Endothelial cell of umbilical vein (primary cell): ENCODE measurements around the gene SVIP. TPM values are rescaled to one million over a fixed set of nuclear protein-coding genes. Genes with fewer than 3 reads are reported as not detected.
A peak's percentile ranks its signal among the peaks of the same experiment; 100 is the strongest.

Experiments used
- BruUV-seq: library from RNA; stranded (reverse); fragments of 400-500 nt; replicated peaks from 2 replicates; lab custom pipeline; 2021; lab: Mats Ljungman, UMichigan
- CTCF ChIA-PET: fragments of 300-600, 350-600 bp; sonication (Branson Sonifier 250); formaldehyde crosslinking; loops from one replicate; lab custom pipeline; 2021; ENCODE audit warnings: antibody characterized with exemption, inconsistent platforms; lab: Charles Lee
- POLR2A ChIA-PET: fragments of 300-600, 350-600 bp; sonication (Branson Sonifier 250); formaldehyde crosslinking; loops from one replicate; lab custom pipeline; 2021; ENCODE audit warnings: antibody characterized with exemption, inconsistent platforms; lab: Charles Lee
- DNase-seq: peaks from one replicate; pipeline ENCODE4 v3.0.0-alpha.2; 2011; ENCODE audit warnings: low read depth, low spot score
- FAIRE-seq: peaks from 2 replicates; lab custom pipeline; 2011; peaks lifted over from hg19 to GRCh38; lab: Jason Lieb, UNC
- H2AFZ ChIP-seq: 2 replicates; pipeline ENCODE4 v1.6.0; 2012; ENCODE audit warnings: low read depth, low read length, control low read depth, inconsistent platforms
- H3K27ac ChIP-seq: 2 replicates; pipeline ENCODE4 v1.5.1; 2011; ENCODE audit warnings: low read depth, mild to moderate bottlenecking, control low read depth, low read length, moderate library complexity; ENCODE audit not compliant: insufficient read depth
- H3K27me3 ChIP-seq, 2 experiments: 2 replicates each; pipeline versions ENCODE4 v1.6.0 to v1.6.1; 2011; ENCODE audit warnings: low read length in 2 of 2, mixed read lengths in 1 of 2; ENCODE audit not compliant: control insufficient read depth in 2 of 2, insufficient read depth in 2 of 2
- H3K36me3 ChIP-seq, 2 experiments: 2 replicates in 1 of 2; 3 replicates in 1 of 2; pipeline ENCODE4 v1.5.1; 2011; ENCODE audit warnings: low read length in 2 of 2, mild to moderate bottlenecking in 1 of 2, moderate library complexity in 1 of 2; ENCODE audit not compliant: control insufficient read depth in 2 of 2, insufficient read depth in 2 of 2; ENCODE audit errors: extremely low read depth in 1 of 2
- H3K4me1 ChIP-seq: 3 replicates; pipeline ENCODE4 v1.5.1; 2011; ENCODE audit warnings: mild to moderate bottlenecking, low read length; ENCODE audit not compliant: control insufficient read depth, insufficient read depth; ENCODE audit errors: extremely low read depth
- H3K4me2 ChIP-seq: 2 replicates; pipeline ENCODE4 v1.6.1; 2011; ENCODE audit warnings: low read length, control low read depth, mixed read lengths; ENCODE audit not compliant: insufficient read depth
- H3K4me3 ChIP-seq, 3 experiments: fragments of 200-600 bp in 1 of 3; sonication (generic), shearing (Covaris generic) in 1 of 3; replicated peaks in 1 of 3; 2 replicates each; pipeline ENCODE4 v1.5.1; 2011 to 2016; ENCODE audit warnings: control low read depth in 3 of 3, low read length in 3 of 3, mild to moderate bottlenecking in 2 of 3, inconsistent platforms in 1 of 3, low read depth in 1 of 3, moderate library complexity in 1 of 3; ENCODE audit not compliant: insufficient read depth in 1 of 3
- H3K79me2 ChIP-seq: 2 replicates; pipeline ENCODE4 v1.6.0; 2012; ENCODE audit warnings: low read length, inconsistent platforms; ENCODE audit not compliant: control insufficient read depth, insufficient read depth
- H3K9ac ChIP-seq: replicated peaks from 2 replicates; pipeline ENCODE3; 2011; ENCODE audit warnings: low read length, control low read depth; ENCODE audit not compliant: insufficient read depth; ENCODE audit errors: extremely low read depth
- H3K9me1 ChIP-seq: replicated peaks from 3 replicates; pipeline ENCODE4 v1.6.0; 2011; ENCODE audit warnings: mild to moderate bottlenecking, low read length; ENCODE audit not compliant: control insufficient read depth, insufficient read depth; ENCODE audit errors: extremely low read depth
- H3K9me3 ChIP-seq: replicated peaks from 2 replicates; pipeline ENCODE4 v1.5.1; 2012; ENCODE audit warnings: low read length, inconsistent platforms; ENCODE audit not compliant: control insufficient read depth, insufficient read depth
- H4K20me1 ChIP-seq: replicated peaks from 2 replicates; pipeline ENCODE3; 2011; ENCODE audit warnings: mild to moderate bottlenecking, low read length; ENCODE audit not compliant: control insufficient read depth, insufficient read depth; ENCODE audit errors: extremely low read depth
- FOS ChIP-seq: IDR thresholded peaks from 2 replicates; pipeline ENCODE4 v1.6.1; 2011; ENCODE audit warnings: mild to moderate bottlenecking, low read length, moderate library complexity, borderline replicate concordance; ENCODE audit not compliant: insufficient read depth
- GATA2 ChIP-seq: IDR thresholded peaks from 2 replicates; pipeline ENCODE4 v1.7.0; 2011; ENCODE audit warnings: low read depth, mild to moderate bottlenecking, moderate library complexity, mixed read lengths, low read length; ENCODE audit not compliant: insufficient read length, insufficient read depth
- JUN ChIP-seq: IDR thresholded peaks from 2 replicates; pipeline ENCODE4 v1.6.1; 2011; ENCODE audit warnings: borderline replicate concordance, low read depth; ENCODE audit not compliant: insufficient read length, insufficient read depth
- POLR2A ChIP-seq: IDR thresholded peaks from 2 replicates; pipeline ENCODE4 v1.6.1; 2012; ENCODE audit warnings: low read depth, mild to moderate bottlenecking, control low read depth, low read length
- POLR2AphosphoS5 ChIP-seq: IDR thresholded peaks from 2 replicates; pipeline ENCODE4 v1.6.1; 2012; ENCODE audit warnings: low read depth, mild to moderate bottlenecking, control low read depth, low read length, moderate library complexity; ENCODE audit not compliant: insufficient read depth
- dilution Hi-C: fragments of 300-500 bp; cut with MboI; formaldehyde crosslinking; loops from one replicate; pipeline ENCODE4 v1.15.0; 2019; ENCODE audit warnings: low sequenced_read_pairs; ENCODE audit not compliant: extremely low pct_ligation_motif_present
- intact Hi-C: fragments of 100-400 bp; cut with micrococcal nuclease; formaldehyde crosslinking; loops from one replicate; pipeline ENCODE4 v1.10.0; 2022
- polyA plus RNA-seq, 4 experiments: library from polyadenylated mRNA; depleted of rRNA in 3 of 4; stranded (reverse) in 3 of 4; unstranded in 1 of 4; fragments of >200 nt; gene quantifications; 2 replicates each; pipeline versions ENCODE4 v1.2.1 to v1.2.3, GENCODE V29; 2011 to 2012; ENCODE audit warnings: missing spikeins in 1 of 4
- total RNA-seq: library from RNA; stranded (reverse); gene quantifications from 2 replicates; pipeline ENCODE4 v1.2.3, GENCODE V29; 2021
- TF ChIP-seq, protein P1 (sequence below), 2 donors: IDR thresholded peaks; 1 replicate in 1 of 2; 2 replicates in 1 of 2; pipeline ENCODE4 v1.5.1; 2011; ENCODE audit warnings: low read length in 2 of 2, mild to moderate bottlenecking in 2 of 2, moderate library complexity in 2 of 2, control low read depth in 1 of 2, inconsistent platforms in 1 of 2, low read depth in 1 of 2; ENCODE audit not compliant: insufficient read depth in 1 of 2; ENCODE audit errors: extremely low read depth in 1 of 2
- TF ChIP-seq, protein P2 (sequence below): IDR thresholded peaks from 2 replicates; pipeline ENCODE4 v1.6.1; 2011; ENCODE audit not compliant: insufficient read depth, insufficient read length

The SVIP gene
- total and polyA plus RNA-seq, 2 donors (not counting 3 experiments of a cell fraction or from before 2014, with no cell fraction given), result 4.6 to 69.5 TPM

DNA sequence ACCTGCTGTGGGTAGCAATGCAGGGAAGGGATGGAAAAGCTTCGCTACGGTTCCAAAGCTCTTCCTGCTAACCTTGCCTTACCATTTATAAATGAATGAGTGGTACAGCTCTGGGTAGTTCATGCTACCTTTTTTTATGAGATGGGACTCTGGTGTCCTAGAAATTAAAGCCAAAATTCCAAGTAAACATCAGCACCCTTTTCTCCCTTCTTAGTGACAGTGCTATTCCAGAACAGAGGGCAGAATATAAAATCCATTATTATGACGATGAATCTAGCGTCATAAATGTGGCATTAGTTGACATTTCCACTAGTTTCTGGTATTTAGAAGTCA lies 447 bp upstream of the SVIP start:
- Histone ChIP-seq H3K4me2 (peak overlapping the region; percentile 69), H3K9ac (no peak overlapping the region), H3K9me1 (no peaks in the 10 kb centered on the region), H3K27me3 (no peaks in the 10 kb centered on the region), H2AFZ (no peak overlapping the region), H3K79me2 (peaks cover 17% of the 10 kb centered on the region), H3K4me1 (peaks cover 26% of the 10 kb centered on the region), H4K20me1 (no peaks in the 10 kb centered on the region), H3K4me3 (peak overlapping the region in 1 of 3 experiments; percentile 40), H3K9me3 (no peaks in the 10 kb centered on the region), H3K27ac (peak overlapping the region; percentile 35), H3K36me3 (peaks cover 1 to 2% of the 10 kb centered on the region in 2 experiments)
- DNase-seq (no peak), FAIRE-seq (peak; percentile 90)
- ChIA-PET POLR2A (interaction anchor here (0.6 to 1.0 kb wide), 5 partner anchors 10 to 127 kb away, joined by 3 to 6 read pairs (median 5); no protein-coding TSS in a partner anchor), CTCF (interaction anchor here (0.6 to 2.7 kb wide), 22 partner anchors 9 to 507 kb away, joined by 3 to 35 read pairs (median 4); partner anchors contain the start of genes CCDC179 and FANCF)
- dilution Hi-C loops (no loop called here), intact Hi-C loops (loop anchor here (5.0 kb wide), 2 partner anchors 377 to 398 kb away; no protein-coding TSS in a partner anchor)
- no peak for TF ChIP-seq POLR2A
- peak; percentile 5 for TF ChIP-seq GATA2
- TF ChIP-seq FOS, result no peak
- TF ChIP-seq JUN, result no peak
- TF ChIP-seq, protein P1, sequence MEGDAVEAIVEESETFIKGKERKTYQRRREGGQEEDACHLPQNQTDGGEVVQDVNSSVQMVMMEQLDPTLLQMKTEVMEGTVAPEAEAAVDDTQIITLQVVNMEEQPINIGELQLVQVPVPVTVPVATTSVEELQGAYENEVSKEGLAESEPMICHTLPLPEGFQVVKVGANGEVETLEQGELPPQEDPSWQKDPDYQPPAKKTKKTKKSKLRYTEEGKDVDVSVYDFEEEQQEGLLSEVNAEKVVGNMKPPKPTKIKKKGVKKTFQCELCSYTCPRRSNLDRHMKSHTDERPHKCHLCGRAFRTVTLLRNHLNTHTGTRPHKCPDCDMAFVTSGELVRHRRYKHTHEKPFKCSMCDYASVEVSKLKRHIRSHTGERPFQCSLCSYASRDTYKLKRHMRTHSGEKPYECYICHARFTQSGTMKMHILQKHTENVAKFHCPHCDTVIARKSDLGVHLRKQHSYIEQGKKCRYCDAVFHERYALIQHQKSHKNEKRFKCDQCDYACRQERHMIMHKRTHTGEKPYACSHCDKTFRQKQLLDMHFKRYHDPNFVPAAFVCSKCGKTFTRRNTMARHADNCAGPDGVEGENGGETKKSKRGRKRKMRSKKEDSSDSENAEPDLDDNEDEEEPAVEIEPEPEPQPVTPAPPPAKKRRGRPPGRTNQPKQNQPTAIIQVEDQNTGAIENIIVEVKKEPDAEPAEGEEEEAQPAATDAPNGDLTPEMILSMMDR (IDR thresholded peaks at IDR 0.05; ENCODE audit: extremely low read depth in 1 of 2, insufficient read depth in 1 of 2, low read depth in 1 of 2, low read length in 2 of 2), result no peak
- BruUV-seq, result no TSS peak

DNA sequence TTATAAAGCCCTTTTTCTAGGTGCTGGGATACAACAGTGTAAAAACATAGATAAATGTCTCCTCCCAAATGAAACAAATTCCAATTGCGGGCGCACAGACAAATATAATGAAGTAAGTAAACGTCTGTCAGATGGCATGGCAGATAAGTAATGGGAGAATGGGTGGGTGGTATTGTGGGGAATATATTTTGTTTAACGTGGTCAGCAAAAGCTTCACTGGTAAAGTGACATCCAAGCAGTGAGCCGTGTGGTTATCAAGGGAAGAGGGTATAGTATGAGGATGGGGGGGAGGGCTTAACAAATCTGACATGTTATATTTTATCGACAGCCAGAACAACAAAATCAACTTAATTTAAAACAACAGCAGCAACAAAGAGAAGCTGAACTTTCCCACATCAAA lies 1.2 kb downstream of the SVIP start:
- DNase-seq (no peak), FAIRE-seq (no peak)
- dilution Hi-C loops (no loop called here), intact Hi-C loops (loop anchor here (2.0 to 5.0 kb wide), 2 partner anchors 126 to 496 kb away; no protein-coding TSS in a partner anchor)
- Histone ChIP-seq H4K20me1 (no peaks in the 10 kb centered on the region), H3K9me3 (no peaks in the 10 kb centered on the region), H3K4me3 (peak overlapping the region in 2 of 3 experiments; percentile 95 to 99), H3K4me1 (peaks cover 26% of the 10 kb centered on the region), H3K9ac (peak overlapping the region; percentile 87), H2AFZ (peak overlapping the region; percentile 9), H3K36me3 (peaks cover 5 to 7% of the 10 kb centered on the region in 2 experiments), H3K79me2 (peaks cover 20% of the 10 kb centered on the region), H3K27ac (peak overlapping the region; percentile 86), H3K4me2 (peak overlapping the region; percentile 98), H3K27me3 (no peaks in the 10 kb centered on the region), H3K9me1 (no peaks in the 10 kb centered on the region)
- ChIA-PET CTCF (interaction anchor here (1.2 to 2.7 kb wide), 8 partner anchors 8 to 491 kb away, joined by 3 to 35 read pairs (median 17); no protein-coding TSS in a partner anchor), POLR2A (no interaction called here)
- no TSS peak for BruUV-seq
- TF ChIP-seq, protein P1 (IDR thresholded peaks at IDR 0.05; ENCODE audit: extremely low read depth in 1 of 2, insufficient read depth in 1 of 2, low read depth in 1 of 2, low read length in 2 of 2), result no peak
- no peak for TF ChIP-seq JUN
- TF ChIP-seq, protein P2, sequence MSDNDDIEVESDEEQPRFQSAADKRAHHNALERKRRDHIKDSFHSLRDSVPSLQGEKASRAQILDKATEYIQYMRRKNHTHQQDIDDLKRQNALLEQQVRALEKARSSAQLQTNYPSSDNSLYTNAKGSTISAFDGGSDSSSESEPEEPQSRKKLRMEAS, result no peak
- no peak for TF ChIP-seq FOS
- TF ChIP-seq GATA2, result no peak
- no peak for TF ChIP-seq POLR2AphosphoS5
